DOHH2 (cell line): ENCODE results near the gene KIF5C.

Experiments used
- H3F3A ChIP-seq: fragments of 200-600 bp; sonication (generic), shearing (Covaris generic); 2 replicates; pipeline ENCODE4 v1.6.0; 2016; ENCODE audit warnings: antibody characterized with exemption, mild to moderate bottlenecking; ENCODE audit not compliant: control insufficient read depth, insufficient read depth
- H3K27ac ChIP-seq: fragments of 200-600 bp; sonication (generic); 2 replicates; pipeline ENCODE4 v1.5.1; 2014; ENCODE audit warnings: low read depth, mild to moderate bottlenecking, low read length, moderate library complexity
- H3K27me3 ChIP-seq: fragments of 200-600 bp; sonication (generic); 2 replicates; pipeline ENCODE4 v1.6.1; 2014; ENCODE audit warnings: mild to moderate bottlenecking, low read length, mixed read lengths; ENCODE audit not compliant: control insufficient read depth
- H3K36me3 ChIP-seq: fragments of 200-600 bp; sonication (generic); 2 replicates; pipeline ENCODE4 v1.6.1; 2014; ENCODE audit warnings: mild to moderate bottlenecking, low read length, moderate library complexity, mixed read lengths; ENCODE audit not compliant: control insufficient read depth
- H3K4me1 ChIP-seq: fragments of 200-600 bp; sonication (generic); 2 replicates; pipeline ENCODE4 v1.6.1; 2014; ENCODE audit warnings: mild to moderate bottlenecking, low read length, mixed read lengths; ENCODE audit not compliant: control insufficient read depth
- H3K4me2 ChIP-seq: fragments of 200-600 bp; sonication (generic); 2 replicates; pipeline ENCODE4 v1.6.0; 2014; ENCODE audit warnings: mild to moderate bottlenecking, low read length, moderate library complexity
- H3K4me3 ChIP-seq: fragments of 200-600 bp; sonication (generic); 2 replicates; pipeline ENCODE4 v1.5.1; 2014; ENCODE audit warnings: mild to moderate bottlenecking, low read length, mixed read lengths
- H3K79me2 ChIP-seq: fragments of 200-600 bp; sonication (generic); 2 replicates; pipeline ENCODE4 v1.6.1; 2014; ENCODE audit warnings: mild to moderate bottlenecking, low read length, mixed read lengths; ENCODE audit not compliant: control insufficient read depth
- H3K9me2 ChIP-seq: fragments of 200-600 bp; sonication (generic); replicated peaks from 2 replicates; pipeline ENCODE4 v1.6.1; 2014; ENCODE audit warnings: mild to moderate bottlenecking, low read length, mixed read lengths; ENCODE audit not compliant: control insufficient read depth
- H3K9me3 ChIP-seq: fragments of 200-600 bp; sonication (generic); 2 replicates; pipeline ENCODE4 v1.6.1; 2014; ENCODE audit warnings: antibody characterized with exemption, low read length, mixed read lengths; ENCODE audit not compliant: control insufficient read depth, insufficient read depth
- H4K20me1 ChIP-seq: fragments of 200-600 bp; sonication (generic); 2 replicates; pipeline ENCODE4 v1.6.0; 2014; ENCODE audit warnings: low read depth, mild to moderate bottlenecking, antibody characterized with exemption, low read length, moderate library complexity; ENCODE audit not compliant: control insufficient read depth, insufficient read depth
- CTCF ChIP-seq: fragments of 200-600 bp; sonication (generic); IDR thresholded peaks from one replicate; pipeline ENCODE4 v1.5.1; 2014; ENCODE audit warnings: antibody characterized with exemption, mild to moderate bottlenecking, low read depth, low read length; ENCODE audit not compliant: poor library complexity, severe bottlenecking
- EZH2phosphoT487 ChIP-seq: fragments of 200-600 bp; sonication (generic); IDR thresholded peaks from 2 replicates; pipeline ENCODE4 v1.6.1; 2017; ENCODE audit warnings: borderline replicate concordance, mild to moderate bottlenecking, antibody characterized with exemption, low read length, moderate library complexity, mixed read lengths

Gene KIF5C

GRCh38 chr2:149039213-149039724, 164.2 kb downstream of the KIF5C start:
- peaks cover 59% of the 10 kb centered on the region for H3K79me2 ChIP-seq
- peaks cover 57% of the 10 kb centered on the region for H3K4me1 ChIP-seq
- no peaks in the 10 kb centered on the region for H3K9me2 ChIP-seq
- H3K9me3 ChIP-seq, result no peaks in the 10 kb centered on the region
- no peaks in the 10 kb centered on the region for H3K27me3 ChIP-seq
- no peaks in the 10 kb centered on the region for H4K20me1 ChIP-seq
- H3K4me2 ChIP-seq, result peak overlapping the region; percentile 75
- H3K36me3 ChIP-seq, result 0 out of 2 replicates have a peak, but pooled peaks cover 3% of the 10 kb centered on the region
- peak overlapping the region; percentile 35 for H3K27ac ChIP-seq
- H3K4me3 ChIP-seq, result peak overlapping the region; percentile 77
- H3F3A ChIP-seq, result peaks cover 30% of the 10 kb centered on the region
- TF ChIP-seq EZH2phosphoT487 (no peak), CTCF (no peak)

GRCh38 chr2:149040451-149040850, 165.4 kb downstream of the KIF5C start:
- Histone ChIP-seq H4K20me1 (no peaks in the 10 kb centered on the region), H3K9me2 (no peaks in the 10 kb centered on the region), H3K79me2 (peaks cover 69% of the 10 kb centered on the region), H3K9me3 (no peaks in the 10 kb centered on the region), H3K4me2 (peak overlapping the region; percentile 75), H3K36me3 (0 out of 2 replicates have a peak, but pooled peaks cover 3% of the 10 kb centered on the region), H3K4me3 (no peak overlapping the region), H3K27me3 (no peaks in the 10 kb centered on the region), H3K4me1 (peaks cover 46% of the 10 kb centered on the region), H3F3A (peaks cover 28% of the 10 kb centered on the region), H3K27ac (no peak overlapping the region)
- TF ChIP-seq CTCF, result peak; percentile 89
- TF ChIP-seq EZH2phosphoT487, result no peak

DNA sequence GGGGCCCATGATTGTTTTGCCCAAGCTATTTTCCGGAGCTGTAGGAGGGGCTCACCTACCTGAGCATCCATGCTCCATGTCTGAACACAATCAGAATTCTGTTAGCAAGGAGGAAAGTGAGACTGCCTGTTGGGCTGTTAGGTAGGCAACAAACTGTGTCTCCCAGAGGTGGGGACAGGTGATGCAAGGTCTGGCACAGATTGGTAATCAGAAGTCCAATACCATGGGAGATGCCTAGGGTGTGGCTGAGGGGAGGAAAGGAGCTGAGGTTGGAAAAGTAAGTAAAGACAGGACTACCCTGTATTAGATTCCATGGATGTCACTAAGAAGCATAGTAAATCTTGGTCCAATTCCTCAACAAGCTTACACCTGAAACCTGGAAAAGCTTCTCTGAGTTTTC, 166.5 kb downstream of the KIF5C start:
- no peaks in the 10 kb centered on the region for H3K9me2 ChIP-seq
- no peaks in the 10 kb centered on the region for H4K20me1 ChIP-seq
- H3K27ac ChIP-seq, result no peak overlapping the region
- peaks cover 21% of the 10 kb centered on the region for H3F3A ChIP-seq
- H3K4me1 ChIP-seq, result peaks cover 35% of the 10 kb centered on the region
- peaks cover 79% of the 10 kb centered on the region for H3K79me2 ChIP-seq
- no peaks in the 10 kb centered on the region for H3K27me3 ChIP-seq
- no peak overlapping the region for H3K4me3 ChIP-seq
- H3K4me2 ChIP-seq, result no peak overlapping the region
- TF ChIP-seq CTCF (no peak), EZH2phosphoT487 (no peak)
- H3K36me3 ChIP-seq, result peaks cover 5% of the 10 kb centered on the region; the same call in 1 of the 2 replicates
- H3K9me3 ChIP-seq, result peaks cover 9% of the 10 kb centered on the region; the same call in 1 of the 2 replicates
